HG02943 (cell line): Measurements from ENCODE around the gene TP53AIP1.

ENCODE experiments used
- ATAC-seq: cut with Tn5 transposase; IDR thresholded peaks from one replicate; pipeline ENCODE4 v1.9.1; 2021; ENCODE audit warnings: mild to moderate bottlenecking, low read depth, moderate library complexity; ENCODE audit not compliant: unreplicated experiment

The TP53AIP1 gene

GRCh38 chr11:128946648-128947047 is 4.0 kb upstream of the TP53AIP1 start:
- no peak for ATAC-seq

GRCh38 chr11:128943428-128943976 is 831 bp upstream of the TP53AIP1 start:
- no peak for ATAC-seq

GRCh38 chr11:128942272-128942612 is 429 bp downstream of the TP53AIP1 start:
- ATAC-seq, result no peak

GRCh38 chr11:128941573-128942271 is 949 bp downstream of the TP53AIP1 start:
- ATAC-seq, result no peak

- no peak for ATAC-seq
Measured at GRCh38 chr11:128941110-128941509, 1.6 kb downstream of the TP53AIP1 start.

- no peak for ATAC-seq
Measured at GRCh38 chr11:128940603-128941002, 2.1 kb downstream of the TP53AIP1 start.

GRCh38 chr11:128940156-128940555 is 2.5 kb downstream of the TP53AIP1 start:
- ATAC-seq, result no peak

GRCh38 chr11:128939591-128939990 is 3.1 kb downstream of the TP53AIP1 start:
- no peak for ATAC-seq

- no peak for ATAC-seq
Measured at GRCh38 chr11:128938156-128938885, 4.3 kb downstream of the TP53AIP1 start.

GRCh38 chr11:128937480-128937879 is 5.2 kb downstream of the TP53AIP1 start:
- no peak for ATAC-seq

- ATAC-seq, result no peak
Measured at GRCh38 chr11:128936606-128937251, 5.9 kb downstream of the TP53AIP1 start.

GRCh38 chr11:128934926-128935325 is 7.7 kb downstream of the TP53AIP1 start:
- ATAC-seq, result no peak

GRCh38 chr11:128934351-128934750 is 8.3 kb downstream of the TP53AIP1 start:
- ATAC-seq, result no peak

GRCh38 chr11:128933481-128934178 is 9.0 kb downstream of the TP53AIP1 start:
- no peak for ATAC-seq

GRCh38 chr11:128931668-128932067 is 11.0 kb downstream of the TP53AIP1 start:
- no peak for ATAC-seq

- no peak for ATAC-seq
Measured at GRCh38 chr11:128931066-128931465, 11.6 kb downstream of the TP53AIP1 start.

- no peak for ATAC-seq
Measured at GRCh38 chr11:128929991-128930390, 12.7 kb downstream of the TP53AIP1 start.

- no peak for ATAC-seq
Measured at GRCh38 chr11:128929468-128929867, 13.2 kb downstream of the TP53AIP1 start.

- peak; percentile 100 for ATAC-seq
Measured at GRCh38 chr11:128928400-128928799, 14.3 kb downstream of the TP53AIP1 start.

GRCh38 chr11:128927683-128928336 is 14.9 kb downstream of the TP53AIP1 start:
- no peak for ATAC-seq
